ENCODE results near the gene ASGR2.
"Not testable (repeated sequence)": the region's sequence is repeated elsewhere in the genome, so short reads cannot be mapped to it uniquely, and the experiment has no call there.

DNA sequence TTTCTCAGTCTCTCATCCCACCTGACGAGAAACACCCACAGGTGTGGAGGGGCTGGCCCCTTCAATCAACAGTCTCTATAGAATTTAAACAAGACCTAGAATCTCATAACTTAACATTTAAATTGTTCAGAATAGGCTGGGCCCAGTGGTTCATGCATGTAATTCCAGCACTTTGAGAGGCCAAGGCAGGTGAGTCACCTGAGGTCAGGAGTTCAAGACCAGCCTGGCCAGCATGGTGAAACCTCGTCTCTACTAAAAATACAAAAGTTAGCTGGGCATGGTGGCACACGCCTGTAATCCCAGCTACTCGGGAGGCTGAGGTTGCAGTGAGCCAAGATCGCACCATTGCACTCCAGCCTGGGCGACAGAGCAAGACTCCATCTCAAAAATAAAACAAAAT is 25.1 kb downstream of the ASGR2 start:
- TF ChIP-seq POLR2AphosphoS5, POLR2A (IDR thresholded peaks at IDR 0.05): not testable (repeated sequence)
- TF ChIP-seq, protein P1, sequence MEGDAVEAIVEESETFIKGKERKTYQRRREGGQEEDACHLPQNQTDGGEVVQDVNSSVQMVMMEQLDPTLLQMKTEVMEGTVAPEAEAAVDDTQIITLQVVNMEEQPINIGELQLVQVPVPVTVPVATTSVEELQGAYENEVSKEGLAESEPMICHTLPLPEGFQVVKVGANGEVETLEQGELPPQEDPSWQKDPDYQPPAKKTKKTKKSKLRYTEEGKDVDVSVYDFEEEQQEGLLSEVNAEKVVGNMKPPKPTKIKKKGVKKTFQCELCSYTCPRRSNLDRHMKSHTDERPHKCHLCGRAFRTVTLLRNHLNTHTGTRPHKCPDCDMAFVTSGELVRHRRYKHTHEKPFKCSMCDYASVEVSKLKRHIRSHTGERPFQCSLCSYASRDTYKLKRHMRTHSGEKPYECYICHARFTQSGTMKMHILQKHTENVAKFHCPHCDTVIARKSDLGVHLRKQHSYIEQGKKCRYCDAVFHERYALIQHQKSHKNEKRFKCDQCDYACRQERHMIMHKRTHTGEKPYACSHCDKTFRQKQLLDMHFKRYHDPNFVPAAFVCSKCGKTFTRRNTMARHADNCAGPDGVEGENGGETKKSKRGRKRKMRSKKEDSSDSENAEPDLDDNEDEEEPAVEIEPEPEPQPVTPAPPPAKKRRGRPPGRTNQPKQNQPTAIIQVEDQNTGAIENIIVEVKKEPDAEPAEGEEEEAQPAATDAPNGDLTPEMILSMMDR (IDR thresholded peaks at IDR 0.05), result not testable (repeated sequence)

Measured in stomach (tissue), 4 donors.